Middle frontal gyrus (tissue), 1 donor: Measurements from ENCODE around the gene IGBP1.
"Not testable (repeated sequence)": the region's sequence is repeated elsewhere in the genome, so short reads cannot be mapped to it uniquely, and the experiment has no call there.

ENCODE experiments used
- DNase-seq: peaks from one replicate; pipeline ENCODE4 v3.0.0-alpha.2; 2015; ENCODE audit warnings: low spot score; ENCODE audit errors: extremely low spot score

Gene IGBP1

GRCh38 chrX:70133303-70134115, at the start of gene IGBP1:
TSS of gene IGBP1 (plus strand) at chrX:70133447. CDS start at chrX:70133948, 501 bp downstream.
- DNase-seq = peak; percentile 80

- DNase-seq = no peak
These were observed 48.5 kb upstream of the IGBP1 start for GRCh38 chrX:70084592-70085240.

- no peak for DNase-seq
These were observed 45.2 kb upstream of the IGBP1 start for GRCh38 chrX:70087857-70088630.

GRCh38 chrX:70088751-70089150, 44.5 kb upstream of the IGBP1 start:
- no peak for DNase-seq

- no peak for DNase-seq
These were observed 43.5 kb upstream of the IGBP1 start for GRCh38 chrX:70089604-70090297.

- no peak for DNase-seq
These were observed 41.0 kb upstream of the IGBP1 start for GRCh38 chrX:70092247-70092646.

- DNase-seq = no peak
These were observed 37.2 kb upstream of the IGBP1 start for GRCh38 chrX:70096052-70096451.

- DNase-seq = no peak
These were observed 28.0 kb upstream of the IGBP1 start for GRCh38 chrX:70105229-70105628.

GRCh38 chrX:70111436-70112026, 21.7 kb upstream of the IGBP1 start:
- not testable (repeated sequence) for DNase-seq

- DNase-seq = no peak
These were observed 15.5 kb upstream of the IGBP1 start for GRCh38 chrX:70117738-70118137.

- DNase-seq = not testable (repeated sequence)
These were observed 10.2 kb upstream of the IGBP1 start for GRCh38 chrX:70123014-70123413.

GRCh38 chrX:70124678-70125077, 8.6 kb upstream of the IGBP1 start:
- no peak for DNase-seq

GRCh38 chrX:70128071-70128470, 5.2 kb upstream of the IGBP1 start:
- DNase-seq = no peak

GRCh38 chrX:70129816-70130215, 3.4 kb upstream of the IGBP1 start:
- DNase-seq = no peak

- no peak for DNase-seq
These were observed 1.0 kb upstream of the IGBP1 start for GRCh38 chrX:70132224-70132623.

- DNase-seq = no peak
These were observed 357 bp upstream of the IGBP1 start for GRCh38 chrX:70132877-70133302.

- no peak for DNase-seq
These were observed 850 bp downstream of the IGBP1 start for GRCh38 chrX:70134116-70134477.

GRCh38 chrX:70138622-70139021, 5.4 kb downstream of the IGBP1 start:
- no peak for DNase-seq

GRCh38 chrX:70139736-70140135, 6.5 kb downstream of the IGBP1 start:
- DNase-seq = no peak

- no peak for DNase-seq
These were observed 8.1 kb downstream of the IGBP1 start for GRCh38 chrX:70141373-70141772.
